Activated T-cell treated with anti-CD3 and anti-CD28 coated beads, Interleukin-2, amount 50 U/mL, for 48 hours (primary cell): ENCODE results near the gene GBP4.

Experiments used
- DNase-seq, 2 experiments: peaks; one replicate each; pipeline ENCODE4 v3.0.0-alpha.2; 2020

GBP4 gene

DNA sequence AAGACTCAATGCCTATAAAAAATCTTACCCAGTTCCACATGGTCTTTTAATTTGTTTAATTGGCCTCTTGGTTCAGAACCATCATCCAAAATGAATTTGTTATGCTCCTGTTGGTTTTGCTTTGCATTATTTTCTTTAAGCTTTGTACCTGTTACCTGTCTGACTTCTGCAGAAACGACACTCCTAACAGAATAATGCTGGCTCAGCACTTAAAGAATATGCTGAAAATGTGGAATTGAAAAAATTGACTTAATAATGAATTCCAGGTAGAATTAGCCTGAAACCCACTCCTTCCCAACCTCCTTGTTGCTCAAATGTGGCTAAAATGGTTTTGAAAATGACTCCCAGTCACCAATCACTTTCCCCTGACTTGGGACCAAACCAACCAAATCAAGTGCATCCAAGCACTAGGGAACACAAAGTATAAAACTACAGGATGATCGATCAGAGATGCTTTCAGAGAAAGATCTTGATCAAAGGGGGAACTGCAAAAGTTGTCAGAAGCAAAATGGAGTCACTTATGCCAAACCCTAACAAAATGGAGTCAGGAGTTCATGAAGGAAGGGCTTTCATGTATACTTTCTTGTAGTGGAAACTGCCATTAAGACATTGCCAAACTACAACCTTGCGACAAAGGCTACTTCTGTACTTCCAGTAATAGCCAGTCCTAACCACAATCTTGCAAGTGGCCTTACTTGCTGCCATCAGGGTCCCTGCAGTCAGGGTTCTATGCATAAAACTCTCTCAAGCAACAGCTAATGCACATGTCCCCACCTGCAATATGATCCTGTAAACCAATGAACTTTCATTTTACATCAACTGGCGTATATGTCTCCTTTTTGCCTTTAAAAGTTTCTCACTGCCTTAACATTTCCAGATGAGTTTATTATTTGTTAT, 28.3 kb downstream of the GBP4 start:
- no peak for DNase-seq

GRCh38 chr1:89169166-89169565, 29.6 kb downstream of the GBP4 start:
- no peak for DNase-seq

- DNase-seq, result no peak
These were observed 31.0 kb downstream of the GBP4 start for GRCh38 chr1:89167590-89168230.

GRCh38 chr1:89166705-89167104, 32.0 kb downstream of the GBP4 start:
- no peak for DNase-seq

DNA sequence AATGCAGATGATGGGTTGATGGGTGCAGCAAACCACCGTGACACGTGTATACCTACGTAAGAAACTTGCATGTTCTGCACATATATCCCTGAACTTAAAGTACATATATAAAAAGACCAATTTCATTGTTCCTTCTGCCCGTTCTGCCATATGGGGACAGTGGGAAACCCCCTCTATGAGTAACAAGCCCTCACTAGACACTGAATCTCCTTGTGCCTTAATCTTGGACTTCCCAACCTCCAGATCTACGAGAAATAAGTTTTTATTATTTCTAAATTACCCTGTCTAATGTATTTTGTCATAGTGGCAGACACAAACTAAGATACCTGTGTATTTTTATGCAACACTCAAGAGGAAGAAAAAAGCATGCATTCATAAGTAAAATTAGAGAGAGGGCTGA, 32.9 kb downstream of the GBP4 start:
- no peak for DNase-seq

DNA sequence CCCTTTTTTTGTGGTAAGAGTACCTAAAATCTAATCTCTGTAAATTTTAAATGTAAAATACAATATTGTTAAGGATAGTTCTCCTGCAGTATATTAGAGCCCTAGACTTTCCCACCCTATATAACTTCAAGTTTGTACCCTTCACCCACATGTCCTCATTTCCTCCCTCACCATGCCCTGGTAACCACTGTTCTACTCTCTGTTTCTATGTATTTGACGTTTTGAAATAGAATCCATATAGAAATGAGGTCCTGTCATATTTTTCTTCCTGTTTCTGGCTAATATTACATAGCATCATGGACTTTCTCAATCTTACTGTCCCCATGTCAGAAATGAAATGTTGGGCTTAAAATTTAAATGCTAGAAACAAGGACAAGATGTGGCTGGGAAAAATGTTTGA, 47.7 kb downstream of the GBP4 start:
- no peak for DNase-seq

- no peak for DNase-seq
These were observed 48.8 kb downstream of the GBP4 start for GRCh38 chr1:89149976-89150375.

GRCh38 chr1:89149229-89149628, 49.5 kb downstream of the GBP4 start:
- DNase-seq, result no peak

DNA sequence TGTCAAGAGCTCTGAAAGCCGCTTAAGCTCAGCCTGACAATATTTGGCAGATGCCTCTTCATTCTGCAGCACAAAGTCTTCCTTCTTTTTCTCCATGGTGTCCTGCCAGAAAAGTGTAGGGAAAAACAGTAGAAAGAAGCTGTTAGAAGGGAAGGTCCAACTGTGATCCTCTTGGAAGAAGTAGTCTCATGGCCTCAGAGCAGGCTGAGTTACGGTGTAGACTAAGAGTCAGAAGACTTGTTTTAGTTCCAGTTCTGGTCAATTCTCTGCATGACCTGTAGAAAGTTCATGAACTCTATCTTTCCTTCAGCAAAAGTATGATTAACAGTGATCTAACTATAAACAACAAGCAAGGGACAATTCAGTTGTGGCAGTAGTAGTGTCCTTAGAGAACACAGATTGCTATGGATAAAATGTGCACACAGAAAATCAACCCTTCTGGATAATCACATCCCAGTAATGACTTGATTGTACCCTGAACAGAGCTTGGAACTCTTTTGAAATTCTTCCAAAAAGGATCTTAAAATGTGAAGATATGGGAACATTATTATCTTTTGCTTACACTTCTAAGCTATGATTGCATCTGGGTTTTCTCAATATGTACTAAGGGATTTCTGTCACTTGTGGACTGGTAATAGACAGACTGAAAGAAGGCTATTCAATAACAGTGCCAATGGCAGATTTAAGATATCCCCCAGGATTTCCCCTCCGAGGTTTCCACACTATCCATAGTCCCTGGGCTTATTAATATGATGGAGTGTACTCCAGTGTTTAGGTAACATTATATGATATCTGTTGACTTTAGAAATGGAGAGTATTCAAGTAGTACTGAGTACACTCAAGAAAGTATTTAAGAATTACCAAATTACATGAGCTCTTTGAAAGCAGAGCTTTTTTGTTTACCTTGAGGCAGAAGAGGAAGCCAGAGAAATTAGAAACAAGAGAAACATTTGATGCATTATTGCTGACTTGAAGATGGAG, 50.8 kb downstream of the GBP4 start:
- DNase-seq, result no peak

GRCh38 chr1:89146721-89147120, 52.0 kb downstream of the GBP4 start:
- DNase-seq, result no peak

DNA sequence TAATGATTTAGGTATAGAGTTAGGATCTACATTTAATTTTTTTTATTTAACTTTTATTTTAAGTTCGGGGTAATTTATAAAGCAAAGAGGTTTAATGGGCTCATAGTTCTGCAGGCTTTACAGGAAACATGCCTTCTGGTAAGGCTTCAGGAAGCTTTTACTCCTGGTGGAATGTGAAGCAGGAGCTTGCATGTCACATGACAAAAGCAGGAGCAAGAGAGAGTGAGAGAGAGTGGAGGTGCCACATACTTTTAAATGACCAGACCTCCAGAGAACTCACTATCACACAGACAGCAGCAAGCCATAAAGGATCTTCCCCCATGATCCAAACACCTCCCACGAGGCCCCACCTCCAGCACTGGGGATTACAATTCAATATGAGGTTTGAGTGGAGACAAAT, 55.3 kb downstream of the GBP4 start:
- DNase-seq, result no peak

GRCh38 chr1:89142160-89142559, 56.6 kb downstream of the GBP4 start:
- no peak for DNase-seq

- no peak for DNase-seq
These were observed 65.0 kb downstream of the GBP4 start for GRCh38 chr1:89133747-89134146.
